Liver (tissue), 9 donors: ENCODE data around the gene FCGBP. TPM values are rescaled to one million over a fixed set of nuclear protein-coding genes. Genes with fewer than 3 reads are reported as not detected.

ENCODE experiments used
- DNase-seq: peaks from one replicate; pipeline ENCODE4 v3.0.0-alpha.2; 2017; ENCODE audit warnings: low spot score
- H3K27ac ChIP-seq, 2 donors: one replicate each; pipeline ENCODE4 v1.7.0; 2013; ENCODE audit warnings: inconsistent platforms in 2 of 2, low read length in 2 of 2, control low read depth in 1 of 2, low read depth in 1 of 2, mild to moderate bottlenecking in 1 of 2
- H3K27me3 ChIP-seq, 4 donors: one replicate each; pipeline versions ENCODE4 v1.6.1 to v1.7.0; 2013; ENCODE audit warnings: low read length in 3 of 4, inconsistent platforms in 1 of 4, mild to moderate bottlenecking in 1 of 4, moderate library complexity in 1 of 4; ENCODE audit not compliant: control insufficient read depth in 4 of 4, insufficient read depth in 4 of 4
- H3K36me3 ChIP-seq, 4 donors: one replicate each; pipeline versions ENCODE4 v1.6.1 to v1.7.0; 2013; ENCODE audit warnings: low read length in 3 of 4, mild to moderate bottlenecking in 3 of 4, low read depth in 1 of 4, moderate library complexity in 1 of 4; ENCODE audit not compliant: control insufficient read depth in 4 of 4, insufficient read depth in 3 of 4
- H3K4me1 ChIP-seq, 4 donors: one replicate each; pipeline versions ENCODE4 v1.6.1 to v1.7.0; 2013; ENCODE audit warnings: low read length in 3 of 4, mild to moderate bottlenecking in 3 of 4, moderate library complexity in 1 of 4; ENCODE audit not compliant: control insufficient read depth in 4 of 4, insufficient read depth in 4 of 4
- H3K4me3 ChIP-seq, 3 donors: one replicate each; pipeline versions ENCODE4 v1.6.1 to v1.7.0; 2013; ENCODE audit warnings: low read length in 3 of 3, control low read depth in 1 of 3, low read depth in 1 of 3, mild to moderate bottlenecking in 1 of 3
- H3K9ac ChIP-seq, 2 donors: one replicate each; pipeline ENCODE4 v1.7.0; 2013; ENCODE audit warnings: low read length in 2 of 2, mild to moderate bottlenecking in 2 of 2, moderate library complexity in 2 of 2, control low read depth in 1 of 2, low read depth in 1 of 2
- H3K9me3 ChIP-seq, 4 donors: one replicate each; pipeline versions ENCODE4 v1.6.1 to v1.7.0; 2013; ENCODE audit warnings: low read length in 3 of 4; ENCODE audit not compliant: control insufficient read depth in 4 of 4
- EGR1 ChIP-seq, 2 donors: IDR thresholded peaks; 2 replicates each; pipeline ENCODE4 v1.6.1; 2016 to 2018; ENCODE audit warnings: antibody characterized with exemption in 2 of 2, low read depth in 2 of 2
- FOXA1 ChIP-seq: IDR thresholded peaks from 2 replicates; pipeline ENCODE4 v1.6.1; 2016; ENCODE audit warnings: antibody characterized with exemption
- FOXA2 ChIP-seq: IDR thresholded peaks from 2 replicates; pipeline ENCODE4 v1.6.1; 2016; ENCODE audit warnings: antibody characterized with exemption
- GABPA ChIP-seq, 2 donors: IDR thresholded peaks in 1 of 2; conservative IDR thresholded peaks in 1 of 2; 2 replicates each; pipeline ENCODE4 v1.6.1; 2016; ENCODE audit warnings: antibody characterized with exemption in 2 of 2, mild to moderate bottlenecking in 1 of 2, moderate library complexity in 1 of 2
- HNF4A ChIP-seq, 2 donors: conservative IDR thresholded peaks; 2 replicates each; pipeline ENCODE4 v1.6.1; 2016; ENCODE audit warnings: antibody characterized with exemption in 2 of 2, mild to moderate bottlenecking in 2 of 2
- JUND ChIP-seq, 2 donors: IDR thresholded peaks; 2 replicates each; pipeline ENCODE4 v1.6.1; 2016; ENCODE audit warnings: antibody characterized with exemption in 2 of 2
- NR2F2 ChIP-seq: IDR thresholded peaks from 2 replicates; pipeline ENCODE4 v1.6.1; 2016; ENCODE audit warnings: antibody characterized with exemption
- SP1 ChIP-seq: IDR thresholded peaks from 2 replicates; pipeline ENCODE4 v1.6.1; 2018; ENCODE audit warnings: antibody characterized with exemption, mild to moderate bottlenecking
- TAF1 ChIP-seq: conservative IDR thresholded peaks from 2 replicates; pipeline ENCODE4 v1.6.1; 2016; ENCODE audit warnings: antibody characterized with exemption, mild to moderate bottlenecking
- WGBS: extraction: QIAGEN DNeasy Blood & Tissue Kit; methylation state at CpG from one replicate; pipeline ENCODE4 v1.1.7; 2013; 5-methylcytosine and 5-hydroxymethylcytosine counted together
- polyA plus RNA-seq, 2 donors: library from polyadenylated mRNA; stranded (reverse) in 1 of 2; unstranded in 1 of 2; fragments of 200-250 nt in 1 of 2; fragments of >200 nt in 1 of 2; fragmentation: Nextera tagmentation in 1 of 2; extraction: Ambion mirVana in 1 of 2; gene quantifications; one replicate each; pipeline versions ENCODE4 v1.2.1 to v1.2.3, GENCODE V29; 2013 to 2015
- total RNA-seq, 2 donors: library from RNA; depleted of rRNA; stranded (reverse); fragments of >200 nt; gene quantifications; one replicate each; pipeline ENCODE4 v1.2.3, GENCODE V29; 2014
- TF ChIP-seq, protein P1 (sequence below): IDR thresholded peaks from 2 replicates; pipeline ENCODE4 v1.6.1; 2016; ENCODE audit warnings: antibody characterized with exemption
- TF ChIP-seq, protein P2 (sequence below): IDR thresholded peaks from 2 replicates; pipeline ENCODE4 v1.6.1; 2016; ENCODE audit warnings: antibody characterized with exemption
- TF ChIP-seq, protein P3 (sequence below): fragments of 150-350 bp; IDR thresholded peaks from 2 replicates; pipeline ENCODE4 v1.5.1; 2017; ENCODE audit warnings: improper control_type of control experiment, low read depth, low read length; ENCODE audit not compliant: missing input control
- TF ChIP-seq, protein P4 (sequence below): IDR thresholded peaks from 2 replicates; pipeline ENCODE4 v1.6.1; 2016; ENCODE audit warnings: antibody characterized with exemption, mild to moderate bottlenecking
- TF ChIP-seq, protein P5 (sequence below): IDR thresholded peaks from 2 replicates; pipeline ENCODE4 v1.6.1; 2016; ENCODE audit warnings: antibody characterized with exemption
- donor health status: healthy.
- donor health status: healthy.
- donor health status: healthy.
- donor health status: healthy.
- donor health status: healthy.

The FCGBP gene
- total and polyA plus RNA-seq, 4 donors: 0.08 to 32.9 (median 0.95) TPM

DNA sequence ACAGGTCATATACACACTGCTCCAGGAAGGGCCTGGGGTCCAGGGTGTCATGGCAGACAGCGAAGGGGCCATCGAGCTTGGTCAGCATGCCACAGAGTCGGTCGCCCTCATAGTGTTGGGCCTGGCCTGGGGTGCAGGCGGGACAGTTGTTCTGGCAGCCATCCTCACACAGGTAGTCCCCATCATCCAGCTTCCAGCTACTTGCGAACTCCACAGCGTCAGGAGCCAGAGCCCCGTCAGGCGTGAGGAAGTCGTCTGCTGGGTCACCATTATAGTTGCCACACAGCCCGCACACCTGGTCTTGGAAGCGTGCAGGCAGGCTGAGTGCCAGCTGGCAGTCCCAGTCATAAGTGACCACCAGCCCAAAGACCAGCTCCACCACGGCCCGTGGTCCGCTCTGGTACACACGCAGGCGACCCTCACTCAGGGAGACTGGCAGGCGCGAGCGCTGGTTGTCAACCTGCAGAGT is 16.2 kb downstream of the FCGBP start:
- 97% methylated on average over 20 of the region's 20 CpGs for WGBS

DNA sequence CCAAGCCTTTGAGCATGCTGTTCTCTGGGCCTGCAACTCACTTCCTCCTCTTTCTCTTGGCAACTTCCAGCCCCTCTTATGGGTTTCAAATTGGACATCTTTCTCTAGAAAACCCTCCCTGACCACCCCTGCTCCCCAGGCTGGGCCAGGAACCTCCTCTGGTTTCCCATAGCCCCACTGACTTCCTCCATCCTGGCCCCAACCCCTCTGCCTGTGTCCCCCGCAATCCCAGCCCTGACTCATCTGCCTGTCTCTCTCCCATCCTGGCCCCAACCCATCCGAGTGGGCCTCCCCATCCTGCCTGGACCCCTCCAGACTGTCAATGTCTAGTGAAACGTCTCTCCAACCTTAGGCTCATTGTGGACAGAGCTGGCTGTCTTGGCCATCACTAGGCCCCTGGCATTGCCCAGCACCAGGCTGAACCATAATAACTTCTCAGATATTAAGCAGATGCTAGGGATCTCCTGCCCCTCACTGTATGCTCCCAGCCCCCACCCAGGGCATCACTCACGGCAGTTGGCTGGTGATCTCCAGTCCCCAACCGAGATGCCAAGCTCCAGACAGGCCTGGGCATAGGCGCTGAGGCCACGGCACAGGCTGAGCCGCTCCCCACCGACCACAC is 16.8 kb downstream of the FCGBP start:
- Histone ChIP-seq H3K36me3 (no peaks in the 10 kb centered on the region), H3K27ac (no peak overlapping the region), H3K9me3 (peaks cover 0 to 3% (median 0%) of the 10 kb centered on the region in 4 donors), H3K4me1 (no peaks in the 10 kb centered on the region), H3K9ac (no peak overlapping the region), H3K4me3 (no peak overlapping the region), H3K27me3 (no peaks in the 10 kb centered on the region)
- no peak for DNase-seq
- WGBS: 94% methylated on average over 9 of the region's 9 CpGs
- no peak for TF ChIP-seq HNF4A (conservative IDR thresholded peaks at IDR 0.05)
- TF ChIP-seq NR2F2: no peak
- TF ChIP-seq SP1: no peak
- TF ChIP-seq FOXA2: no peak
- TF ChIP-seq JUND (IDR thresholded peaks at IDR 0.05): no peak
- TF ChIP-seq, protein P1, sequence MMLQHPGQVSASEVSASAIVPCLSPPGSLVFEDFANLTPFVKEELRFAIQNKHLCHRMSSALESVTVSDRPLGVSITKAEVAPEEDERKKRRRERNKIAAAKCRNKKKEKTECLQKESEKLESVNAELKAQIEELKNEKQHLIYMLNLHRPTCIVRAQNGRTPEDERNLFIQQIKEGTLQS: no peak

More for the DNA sequence above, 16.2 kb downstream of the FCGBP start:
- no peak overlapping the region for H3K9ac ChIP-seq
- H3K4me1 ChIP-seq: no peaks in the 10 kb centered on the region
- TF ChIP-seq, protein P1: no peak
- TF ChIP-seq, protein P2, sequence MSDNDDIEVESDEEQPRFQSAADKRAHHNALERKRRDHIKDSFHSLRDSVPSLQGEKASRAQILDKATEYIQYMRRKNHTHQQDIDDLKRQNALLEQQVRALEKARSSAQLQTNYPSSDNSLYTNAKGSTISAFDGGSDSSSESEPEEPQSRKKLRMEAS: no peak
- no peak for TF ChIP-seq EGR1 (IDR thresholded peaks at IDR 0.05; ENCODE audit: low read depth in 2 of 2)
- TF ChIP-seq TAF1: no peak
- H3K9me3 ChIP-seq: peaks cover 0 to 3% (median 0%) of the 10 kb centered on the region in 4 donors
- H3K4me3 ChIP-seq: no peak overlapping the region
- DNase-seq: no peak
- no peaks in the 10 kb centered on the region for H3K27me3 ChIP-seq
- H3K36me3 ChIP-seq: no peaks in the 10 kb centered on the region
- H3K27ac ChIP-seq: no peak overlapping the region

DNA sequence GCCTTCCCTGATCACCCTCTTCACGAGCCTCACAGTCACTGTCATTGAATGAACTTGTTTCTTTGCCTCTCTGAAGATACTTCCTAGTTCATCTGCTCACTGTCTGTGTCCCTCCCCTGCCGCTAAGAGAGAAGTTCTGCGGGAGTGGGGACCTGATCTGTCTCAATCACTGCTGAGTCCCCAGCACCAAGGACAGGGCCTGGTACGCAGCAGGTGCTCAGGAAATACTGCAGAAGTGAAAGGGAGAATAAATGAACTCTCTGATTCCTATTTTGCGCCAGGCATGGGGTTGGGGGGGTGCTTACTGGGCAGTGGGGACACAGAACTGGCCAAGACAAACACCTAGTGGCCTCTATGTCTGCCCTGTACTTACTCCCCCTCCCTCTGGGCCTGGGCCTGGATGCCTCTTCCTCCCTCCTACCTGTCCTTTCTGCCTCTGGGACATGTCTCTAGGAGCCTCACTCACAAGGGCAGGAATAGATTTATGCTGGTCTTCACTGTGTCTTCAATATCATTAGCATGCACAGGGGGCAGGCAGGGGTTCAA is 17.5 kb downstream of the FCGBP start:
- Histone ChIP-seq H3K27ac (no peak overlapping the region), H3K9ac (no peak overlapping the region), H3K27me3 (no peaks in the 10 kb centered on the region), H3K36me3 (no peaks in the 10 kb centered on the region), H3K4me3 (no peak overlapping the region), H3K9me3 (peaks cover 0 to 3% (median 0%) of the 10 kb centered on the region in 4 donors), H3K4me1 (no peaks in the 10 kb centered on the region)
- no peak for TF ChIP-seq GABPA (IDR thresholded peaks at IDR 0.05 in 1 of 2, conservative IDR thresholded peaks at IDR 0.05 in 1 of 2)
- no peak for TF ChIP-seq FOXA1
- TF ChIP-seq HNF4A (conservative IDR thresholded peaks at IDR 0.05): no peak
- TF ChIP-seq, protein P3, sequence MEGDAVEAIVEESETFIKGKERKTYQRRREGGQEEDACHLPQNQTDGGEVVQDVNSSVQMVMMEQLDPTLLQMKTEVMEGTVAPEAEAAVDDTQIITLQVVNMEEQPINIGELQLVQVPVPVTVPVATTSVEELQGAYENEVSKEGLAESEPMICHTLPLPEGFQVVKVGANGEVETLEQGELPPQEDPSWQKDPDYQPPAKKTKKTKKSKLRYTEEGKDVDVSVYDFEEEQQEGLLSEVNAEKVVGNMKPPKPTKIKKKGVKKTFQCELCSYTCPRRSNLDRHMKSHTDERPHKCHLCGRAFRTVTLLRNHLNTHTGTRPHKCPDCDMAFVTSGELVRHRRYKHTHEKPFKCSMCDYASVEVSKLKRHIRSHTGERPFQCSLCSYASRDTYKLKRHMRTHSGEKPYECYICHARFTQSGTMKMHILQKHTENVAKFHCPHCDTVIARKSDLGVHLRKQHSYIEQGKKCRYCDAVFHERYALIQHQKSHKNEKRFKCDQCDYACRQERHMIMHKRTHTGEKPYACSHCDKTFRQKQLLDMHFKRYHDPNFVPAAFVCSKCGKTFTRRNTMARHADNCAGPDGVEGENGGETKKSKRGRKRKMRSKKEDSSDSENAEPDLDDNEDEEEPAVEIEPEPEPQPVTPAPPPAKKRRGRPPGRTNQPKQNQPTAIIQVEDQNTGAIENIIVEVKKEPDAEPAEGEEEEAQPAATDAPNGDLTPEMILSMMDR: no peak
- TF ChIP-seq, protein P4, sequence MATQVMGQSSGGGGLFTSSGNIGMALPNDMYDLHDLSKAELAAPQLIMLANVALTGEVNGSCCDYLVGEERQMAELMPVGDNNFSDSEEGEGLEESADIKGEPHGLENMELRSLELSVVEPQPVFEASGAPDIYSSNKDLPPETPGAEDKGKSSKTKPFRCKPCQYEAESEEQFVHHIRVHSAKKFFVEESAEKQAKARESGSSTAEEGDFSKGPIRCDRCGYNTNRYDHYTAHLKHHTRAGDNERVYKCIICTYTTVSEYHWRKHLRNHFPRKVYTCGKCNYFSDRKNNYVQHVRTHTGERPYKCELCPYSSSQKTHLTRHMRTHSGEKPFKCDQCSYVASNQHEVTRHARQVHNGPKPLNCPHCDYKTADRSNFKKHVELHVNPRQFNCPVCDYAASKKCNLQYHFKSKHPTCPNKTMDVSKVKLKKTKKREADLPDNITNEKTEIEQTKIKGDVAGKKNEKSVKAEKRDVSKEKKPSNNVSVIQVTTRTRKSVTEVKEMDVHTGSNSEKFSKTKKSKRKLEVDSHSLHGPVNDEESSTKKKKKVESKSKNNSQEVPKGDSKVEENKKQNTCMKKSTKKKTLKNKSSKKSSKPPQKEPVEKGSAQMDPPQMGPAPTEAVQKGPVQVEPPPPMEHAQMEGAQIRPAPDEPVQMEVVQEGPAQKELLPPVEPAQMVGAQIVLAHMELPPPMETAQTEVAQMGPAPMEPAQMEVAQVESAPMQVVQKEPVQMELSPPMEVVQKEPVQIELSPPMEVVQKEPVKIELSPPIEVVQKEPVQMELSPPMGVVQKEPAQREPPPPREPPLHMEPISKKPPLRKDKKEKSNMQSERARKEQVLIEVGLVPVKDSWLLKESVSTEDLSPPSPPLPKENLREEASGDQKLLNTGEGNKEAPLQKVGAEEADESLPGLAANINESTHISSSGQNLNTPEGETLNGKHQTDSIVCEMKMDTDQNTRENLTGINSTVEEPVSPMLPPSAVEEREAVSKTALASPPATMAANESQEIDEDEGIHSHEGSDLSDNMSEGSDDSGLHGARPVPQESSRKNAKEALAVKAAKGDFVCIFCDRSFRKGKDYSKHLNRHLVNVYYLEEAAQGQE: no peak
- TF ChIP-seq EGR1 (IDR thresholded peaks at IDR 0.05; ENCODE audit: low read depth in 2 of 2): no peak
- TF ChIP-seq JUND (IDR thresholded peaks at IDR 0.05): no peak
- TF ChIP-seq, protein P5, sequence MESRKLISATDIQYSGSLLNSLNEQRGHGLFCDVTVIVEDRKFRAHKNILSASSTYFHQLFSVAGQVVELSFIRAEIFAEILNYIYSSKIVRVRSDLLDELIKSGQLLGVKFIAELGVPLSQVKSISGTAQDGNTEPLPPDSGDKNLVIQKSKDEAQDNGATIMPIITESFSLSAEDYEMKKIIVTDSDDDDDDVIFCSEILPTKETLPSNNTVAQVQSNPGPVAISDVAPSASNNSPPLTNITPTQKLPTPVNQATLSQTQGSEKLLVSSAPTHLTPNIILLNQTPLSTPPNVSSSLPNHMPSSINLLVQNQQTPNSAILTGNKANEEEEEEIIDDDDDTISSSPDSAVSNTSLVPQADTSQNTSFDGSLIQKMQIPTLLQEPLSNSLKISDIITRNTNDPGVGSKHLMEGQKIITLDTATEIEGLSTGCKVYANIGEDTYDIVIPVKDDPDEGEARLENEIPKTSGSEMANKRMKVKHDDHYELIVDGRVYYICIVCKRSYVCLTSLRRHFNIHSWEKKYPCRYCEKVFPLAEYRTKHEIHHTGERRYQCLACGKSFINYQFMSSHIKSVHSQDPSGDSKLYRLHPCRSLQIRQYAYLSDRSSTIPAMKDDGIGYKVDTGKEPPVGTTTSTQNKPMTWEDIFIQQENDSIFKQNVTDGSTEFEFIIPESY: no peak
- TF ChIP-seq, protein P2: no peak
- no peak for DNase-seq
- 84% methylated on average over 5 of the region's 5 CpGs for WGBS
